Measurements from ENCODE around the gene TBPL1. TPM values are rescaled to one million over a fixed set of nuclear protein-coding genes. Genes with fewer than 3 reads are reported as not detected.

TBPL1 gene
- total RNA-seq, 1 donor from 2014 or later, result 40.0 TPM

- Mint-ChIP-seq H3K27ac (ENCODE audit: unreplicated experiment) (no peak overlapping the region), H3K4me3 (ENCODE audit: unreplicated experiment) (no peak overlapping the region)
These were observed 62.9 kb downstream of the TBPL1 start for GRCh38 chr6:134015719-134016557.

DNA sequence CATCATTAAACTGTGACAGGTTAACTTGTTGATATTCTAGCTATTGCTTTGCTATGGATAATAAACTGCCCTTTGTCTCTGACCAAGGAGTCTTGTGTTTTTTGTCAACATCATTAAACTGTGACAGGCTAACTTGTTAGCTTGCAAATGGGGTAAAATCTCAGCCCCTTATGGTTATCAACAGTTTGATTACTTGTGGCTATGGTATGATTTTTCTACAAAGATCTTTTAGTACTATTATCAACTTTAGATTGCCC is 63.5 kb downstream of the TBPL1 start:
- H3K27me3 Mint-ChIP-seq (ENCODE audit: unreplicated experiment), result peaks cover 2% of the 10 kb centered on the region
- H3K9me3 Mint-ChIP-seq (ENCODE audit: unreplicated experiment), result no peaks in the 10 kb centered on the region
- H3K27ac Mint-ChIP-seq (ENCODE audit: unreplicated experiment), result no peak overlapping the region
- no peaks in the 10 kb centered on the region for H3K36me3 Mint-ChIP-seq (ENCODE audit: low read depth, unreplicated experiment)
- no peak for DNase-seq (ENCODE audit: low spot score)
- no peak for TF ChIP-seq CTCF (IDR thresholded peaks at IDR 0.05; ENCODE audit: unreplicated experiment)
- H3K4me1 Mint-ChIP-seq (ENCODE audit: unreplicated experiment), result peaks cover 4% of the 10 kb centered on the region
- no peak overlapping the region for H3K4me3 Mint-ChIP-seq (ENCODE audit: unreplicated experiment)

More at GRCh38 chr6:134015719-134016557, 62.9 kb downstream of the TBPL1 start:
- H3K4me1 Mint-ChIP-seq (ENCODE audit: unreplicated experiment), result no peaks in the 10 kb centered on the region
- no peak for DNase-seq (ENCODE audit: low spot score)
- H3K36me3 Mint-ChIP-seq (ENCODE audit: low read depth, unreplicated experiment), result no peaks in the 10 kb centered on the region
- peaks cover 2% of the 10 kb centered on the region for H3K27me3 Mint-ChIP-seq (ENCODE audit: unreplicated experiment)
- no peak for TF ChIP-seq CTCF (IDR thresholded peaks at IDR 0.05; ENCODE audit: unreplicated experiment)
- no peaks in the 10 kb centered on the region for H3K9me3 Mint-ChIP-seq (ENCODE audit: unreplicated experiment)

GRCh38 chr6:134020071-134020470 is 67.0 kb downstream of the TBPL1 start:
- Mint-ChIP-seq H3K36me3 (ENCODE audit: low read depth, unreplicated experiment) (no peaks in the 10 kb centered on the region), H3K4me1 (ENCODE audit: unreplicated experiment) (peaks cover 6% of the 10 kb centered on the region), H3K27ac (ENCODE audit: unreplicated experiment) (no peak overlapping the region), H3K9me3 (ENCODE audit: unreplicated experiment) (no peaks in the 10 kb centered on the region), H3K27me3 (ENCODE audit: unreplicated experiment) (peaks cover 2% of the 10 kb centered on the region), H3K4me3 (ENCODE audit: unreplicated experiment) (no peak overlapping the region)
- no peak for TF ChIP-seq CTCF (IDR thresholded peaks at IDR 0.05; ENCODE audit: unreplicated experiment)
- no peak for DNase-seq (ENCODE audit: low spot score)

DNA sequence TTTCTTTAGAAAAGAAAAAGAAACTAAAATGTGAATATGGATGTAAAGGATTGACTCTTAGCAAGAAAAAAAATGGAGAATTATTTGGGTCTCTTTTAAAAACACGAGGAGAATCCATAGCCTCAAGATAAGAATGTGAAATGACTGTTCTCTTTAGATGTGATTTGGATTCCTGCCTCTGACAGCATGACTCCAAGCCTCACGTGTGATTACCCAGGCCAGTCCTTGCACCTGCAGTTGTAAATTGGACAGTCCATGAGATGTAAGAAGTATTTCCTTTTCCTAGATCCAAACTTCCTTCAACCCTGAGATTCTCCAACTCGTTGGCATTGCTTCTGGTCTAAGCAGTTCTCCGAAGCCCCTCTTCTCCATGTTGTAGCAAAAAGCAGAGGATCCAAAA is 67.5 kb downstream of the TBPL1 start:
- no peak for TF ChIP-seq CTCF (IDR thresholded peaks at IDR 0.05; ENCODE audit: unreplicated experiment)
- no peak overlapping the region for H3K27ac Mint-ChIP-seq (ENCODE audit: unreplicated experiment)
- peaks cover 2% of the 10 kb centered on the region for H3K27me3 Mint-ChIP-seq (ENCODE audit: unreplicated experiment)
- H3K36me3 Mint-ChIP-seq (ENCODE audit: low read depth, unreplicated experiment), result no peaks in the 10 kb centered on the region
- no peaks in the 10 kb centered on the region for H3K9me3 Mint-ChIP-seq (ENCODE audit: unreplicated experiment)
- no peak overlapping the region for H3K4me3 Mint-ChIP-seq (ENCODE audit: unreplicated experiment)
- no peak for DNase-seq (ENCODE audit: low spot score)
- peaks cover 6% of the 10 kb centered on the region for H3K4me1 Mint-ChIP-seq (ENCODE audit: unreplicated experiment)

DNA sequence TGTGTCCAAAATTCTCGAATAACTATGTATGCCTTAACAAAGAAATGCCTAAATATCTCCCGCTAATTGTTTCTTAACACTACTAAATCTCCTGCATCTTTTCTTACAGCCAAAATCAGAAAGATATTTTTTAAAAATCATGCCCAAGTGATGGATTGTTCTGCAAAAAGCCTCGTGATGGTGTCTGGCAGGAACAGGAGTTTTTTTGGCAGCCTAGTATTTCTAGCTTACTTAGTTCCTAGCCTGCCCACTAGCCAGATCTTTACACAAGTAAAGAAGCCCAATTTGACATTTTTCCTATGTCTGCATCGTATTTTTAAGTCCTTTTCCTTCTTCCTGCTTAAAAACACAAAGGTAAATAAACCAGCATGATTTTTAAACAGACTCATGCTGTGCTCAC is 67.9 kb downstream of the TBPL1 start:
- Mint-ChIP-seq H3K9me3 (ENCODE audit: unreplicated experiment) (no peaks in the 10 kb centered on the region), H3K27ac (ENCODE audit: unreplicated experiment) (no peak overlapping the region), H3K36me3 (ENCODE audit: low read depth, unreplicated experiment) (no peaks in the 10 kb centered on the region), H3K27me3 (ENCODE audit: unreplicated experiment) (peaks cover 2% of the 10 kb centered on the region), H3K4me1 (ENCODE audit: unreplicated experiment) (peaks cover 6% of the 10 kb centered on the region), H3K4me3 (ENCODE audit: unreplicated experiment) (no peak overlapping the region)
- no peak for DNase-seq (ENCODE audit: low spot score)
- TF ChIP-seq CTCF (IDR thresholded peaks at IDR 0.05; ENCODE audit: unreplicated experiment), result no peak

Data from endothelial cell (in vitro differentiated cells).